GM12878 (cell line): ENCODE data around the gene INPP5D. TPM values are rescaled to one million over a fixed set of nuclear protein-coding genes. Genes with fewer than 3 reads are reported as not detected.

ENCODE experiments used
- ATAC-seq: fragments of 200-7000 bp; cut with Tn5 transposase; 3 replicates; pipeline ENCODE4 v1.9.1; 2020; ENCODE audit warnings: mild to moderate bottlenecking, moderate library complexity
- BruUV-seq: library from RNA; stranded (reverse); fragments of 400-500 nt; replicated peaks from 2 replicates; lab custom pipeline; 2021; lab: Mats Ljungman, UMichigan
- CTCF ChIA-PET: fragments of 300-600 bp; sonication (Branson Sonifier 250); formaldehyde crosslinking; extraction: SDS; loops from one replicate; lab custom pipeline; 2021; ENCODE audit warnings: inconsistent platforms; lab: Yijun Ruan, JAX
- POLR2A ChIA-PET: fragments of 350-600 bp; formaldehyde crosslinking; extraction: SDS; loops from one replicate; lab custom pipeline; 2021; ENCODE audit warnings: inconsistent platforms; lab: Charles Lee
- RAD21 ChIA-PET: fragments of 300-600 bp; sonication (Branson Sonifier 250); formaldehyde crosslinking; loops from one replicate; lab custom pipeline; 2023; ENCODE audit warnings: antibody characterized with exemption; ENCODE audit not compliant: unreplicated experiment; lab: Charles Lee
- SMC1A ChIA-PET: fragments of 300-600 bp; sonication (Branson Sonifier 250); formaldehyde crosslinking; loops from one replicate; lab custom pipeline; 2023; ENCODE audit not compliant: unreplicated experiment, uncharacterized antibody; lab: Charles Lee
- DNase-seq: peaks from one replicate; pipeline ENCODE4 v3.0.0-alpha.2; 2011; ENCODE audit warnings: low read depth, low spot score
- FAIRE-seq: peaks from 3 replicates; lab custom pipeline; 2011; peaks lifted over from hg19 to GRCh38; lab: Jason Lieb, UNC
- H2AFZ ChIP-seq: 2 replicates; pipeline ENCODE4 v1.6.0; 2011; ENCODE audit warnings: low read depth, low read length, control low read depth; ENCODE audit not compliant: control insufficient read depth
- H3K27ac ChIP-seq: 2 replicates; pipeline ENCODE4 v1.5.1; 2011; ENCODE audit warnings: control low read depth; ENCODE audit not compliant: control insufficient read depth, insufficient read depth
- H3K27me3 ChIP-seq, 2 experiments: replicated peaks in 1 of 2; 2 replicates each; pipeline versions ENCODE4 v1.6.0 to v1.6.1; 2011; ENCODE audit warnings: low read length in 1 of 2; ENCODE audit not compliant: control insufficient read depth in 2 of 2, insufficient read depth in 2 of 2
- H3K36me3 ChIP-seq, 2 experiments: 2 replicates each; pipeline ENCODE4 v1.5.1; 2011; ENCODE audit warnings: low read length in 1 of 2; ENCODE audit not compliant: control insufficient read depth in 2 of 2, insufficient read depth in 2 of 2
- H3K4me1 ChIP-seq: 2 replicates; pipeline ENCODE4 v1.6.1; 2011; ENCODE audit warnings: mild to moderate bottlenecking, low read length, moderate library complexity, mixed read lengths; ENCODE audit not compliant: control insufficient read depth, insufficient read depth
- H3K4me2 ChIP-seq: 2 replicates; pipeline ENCODE4 v1.6.0; 2011; ENCODE audit warnings: control low read depth; ENCODE audit not compliant: control insufficient read depth, insufficient read depth
- H3K4me3 ChIP-seq: fragments of 200-600 bp; sonication (generic); 2 replicates; pipeline ENCODE4 v1.5.1; 2016
- H3K79me2 ChIP-seq: 2 replicates; pipeline ENCODE4 v1.6.0; 2011; ENCODE audit warnings: low read length; ENCODE audit not compliant: control insufficient read depth, insufficient read depth
- H3K9ac ChIP-seq: 2 replicates; pipeline ENCODE4 v1.8.0; 2011; ENCODE audit warnings: low read length, control low read depth, mixed read lengths; ENCODE audit not compliant: control insufficient read depth, insufficient read depth
- H3K9me3 ChIP-seq: replicated peaks from 3 replicates; pipeline ENCODE4 v1.5.1; 2011; ENCODE audit warnings: mild to moderate bottlenecking, low read length; ENCODE audit not compliant: control insufficient read depth, insufficient read depth
- H4K20me1 ChIP-seq: 2 replicates; pipeline ENCODE4 v1.6.0; 2011; ENCODE audit not compliant: control insufficient read depth, insufficient read depth
- CEBPB ChIP-seq, 2 experiments: fragments of 150-350 bp in 1 of 2; IDR thresholded peaks; 2 replicates each; pipeline ENCODE4 v1.6.1; 2012 to 2014; ENCODE audit warnings: low read depth in 2 of 2, low read length in 2 of 2, borderline replicate concordance in 1 of 2, inconsistent platforms in 1 of 2
- GATAD2B ChIP-seq: fragments of 450-650 bp; conservative IDR thresholded peaks from 2 replicates; pipeline ENCODE4 v1.6.1; 2017; ENCODE audit warnings: low read depth, mild to moderate bottlenecking, moderate library complexity
- KDM1A ChIP-seq: fragments of 200-600 bp; sonication (generic); IDR thresholded peaks from 2 replicates; pipeline ENCODE4 v1.6.1; 2016; ENCODE audit warnings: borderline replicate concordance
- NBN ChIP-seq: fragments of 450-650 bp; IDR thresholded peaks from 2 replicates; pipeline ENCODE4 v1.6.1; 2016
- STAT1 ChIP-seq: fragments of 450-650 bp; conservative IDR thresholded peaks from 2 replicates; pipeline ENCODE4 v1.6.1; 2014; ENCODE audit warnings: antibody characterized with exemption, mild to moderate bottlenecking
- STAT3 ChIP-seq: IDR thresholded peaks from 2 replicates; pipeline ENCODE4 v1.6.1; 2011; ENCODE audit warnings: low read depth, low read length, improper control_type of control experiment
- TARDBP ChIP-seq: IDR thresholded peaks from 2 replicates; pipeline ENCODE4 v1.6.1; 2016; ENCODE audit warnings: borderline replicate concordance
- TBL1XR1 ChIP-seq: IDR thresholded peaks from 2 replicates; pipeline ENCODE4 v1.6.1; 2012; ENCODE audit warnings: low read depth, low read length, improper control_type of control experiment
- ZNF207 ChIP-seq: fragments of 450-650 bp; IDR thresholded peaks from 2 replicates; pipeline ENCODE4 v1.6.1; 2014; ENCODE audit warnings: antibody characterized with exemption, mild to moderate bottlenecking, borderline replicate concordance
- whole genome bisulfite sequencing: methylation state at CpG from one replicate; pipeline ENCODE4 v1.1.6; 2016; ENCODE audit warnings: low lambda C conversion rate; ENCODE audit not compliant: insufficient replicate concordance, insufficient coverage; ENCODE audit errors: missing lambda C conversion rate; 5-methylcytosine and 5-hydroxymethylcytosine counted together
- in situ Hi-C: fragments of 300-500 bp; cut with MboI; formaldehyde crosslinking; loops from 9 replicates; pipeline ENCODE4 v1.14.3; 2018; ENCODE audit warnings: mixed read lengths
- intact Hi-C: fragments of 100-400 bp; cut with micrococcal nuclease; formaldehyde crosslinking; loops from one replicate; pipeline ENCODE4 v1.14.2; 2022; ENCODE audit not compliant: unreplicated experiment
- polyA plus RNA-seq, 11 experiments: library from polyadenylated mRNA; depleted of rRNA in 4 of 11; unstranded in 6 of 11; stranded (reverse) in 5 of 11; fragments of >200 nt; fragmentation: Nextera tagmentation in 4 of 11; fragmentation: Illumina TruSeq in 1 of 11; extraction: Ambion mirVana in 4 of 11; extraction: Trizol in 1 of 11; gene quantifications; 1 replicate in 1 of 11; 2 replicates in 10 of 11; pipeline versions ENCODE4 v1.2.1 to v1.2.3, GENCODE V29; 2011 to 2016; ENCODE audit warnings: inconsistent platforms in 2 of 11, missing spikeins in 2 of 11, low read depth in 1 of 11
- total RNA-seq, 4 experiments: library from RNA; depleted of rRNA in 3 of 4; stranded (reverse); fragments of >200 nt in 3 of 4; fragmentation: Illumina TruSeq in 1 of 4; extraction: Trizol in 1 of 4; gene quantifications; 2 replicates each; pipeline versions ENCODE4 v1.2.1 to v1.2.3, GENCODE V29; 2013 to 2021
- TF ChIP-seq, protein P1 (sequence below): IDR thresholded peaks from 2 replicates; pipeline ENCODE4 v1.6.1; 2012; ENCODE audit warnings: low read depth, low read length, improper control_type of control experiment
- TF ChIP-seq, protein P2 (sequence below): fragments of 450-650 bp; IDR thresholded peaks from 2 replicates; pipeline ENCODE4 v1.6.1; 2016; ENCODE audit warnings: mild to moderate bottlenecking
- TF ChIP-seq, protein P3 (sequence below): IDR thresholded peaks from 2 replicates; pipeline ENCODE4 v1.6.1; 2012; ENCODE audit warnings: improper control_type of control experiment, low read depth, low read length; ENCODE audit not compliant: insufficient replicate concordance

The INPP5D gene
- total and polyA plus RNA-seq, 10 of the 15 experiments (the other 5 are each of a cell fraction or from before 2014, with no cell fraction given) = 11.8 to 139 (median 88.8) TPM

DNA sequence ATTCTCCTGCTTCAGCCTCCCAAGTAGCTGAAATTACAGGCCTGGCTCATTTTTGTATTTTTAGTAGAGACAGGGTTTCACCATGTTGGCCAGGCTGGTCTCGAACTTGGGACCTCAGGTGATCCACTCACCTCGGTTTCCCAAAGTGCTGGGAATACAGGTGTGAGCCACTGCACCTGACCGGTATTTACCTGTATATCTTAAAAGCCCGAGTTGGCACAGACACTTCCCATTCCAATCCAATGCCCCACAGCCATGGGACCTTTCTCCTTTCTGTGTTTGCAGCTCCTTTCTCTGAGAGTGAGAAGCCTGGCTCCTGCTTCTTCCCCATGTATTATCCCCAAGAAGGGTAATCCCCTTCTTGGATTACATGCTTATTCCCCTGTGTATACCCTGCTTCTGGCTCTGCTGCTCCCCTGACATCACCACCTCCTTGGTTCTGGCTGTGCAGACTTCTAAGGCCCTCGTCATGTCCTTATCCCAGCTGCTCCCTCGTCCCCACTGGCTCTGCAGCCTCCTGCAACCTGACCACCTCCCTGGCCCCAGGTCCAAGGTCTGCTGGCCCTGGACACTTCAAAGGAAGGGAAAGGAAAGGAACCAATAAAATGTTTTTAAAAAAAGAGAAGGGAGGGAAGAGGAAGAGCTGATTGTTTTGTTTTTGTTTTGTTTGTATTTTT is 52.8 kb downstream of the INPP5D start:
- TF ChIP-seq NBN (no peak), TARDBP (no peak), ZNF207 (no peak), CEBPB (IDR thresholded peaks at IDR 0.05; ENCODE audit: borderline replicate concordance in 1 of 2, low read depth in 2 of 2, low read length in 2 of 2) (no peak), TBL1XR1 (no peak), STAT3 (no peak), KDM1A (no peak), GATAD2B (no peak), STAT1 (no peak)
- TF ChIP-seq, protein P1, sequence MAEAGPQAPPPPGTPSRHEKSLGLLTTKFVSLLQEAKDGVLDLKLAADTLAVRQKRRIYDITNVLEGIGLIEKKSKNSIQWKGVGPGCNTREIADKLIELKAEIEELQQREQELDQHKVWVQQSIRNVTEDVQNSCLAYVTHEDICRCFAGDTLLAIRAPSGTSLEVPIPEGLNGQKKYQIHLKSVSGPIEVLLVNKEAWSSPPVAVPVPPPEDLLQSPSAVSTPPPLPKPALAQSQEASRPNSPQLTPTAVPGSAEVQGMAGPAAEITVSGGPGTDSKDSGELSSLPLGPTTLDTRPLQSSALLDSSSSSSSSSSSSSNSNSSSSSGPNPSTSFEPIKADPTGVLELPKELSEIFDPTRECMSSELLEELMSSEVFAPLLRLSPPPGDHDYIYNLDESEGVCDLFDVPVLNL = no peak
- TF ChIP-seq, protein P2, sequence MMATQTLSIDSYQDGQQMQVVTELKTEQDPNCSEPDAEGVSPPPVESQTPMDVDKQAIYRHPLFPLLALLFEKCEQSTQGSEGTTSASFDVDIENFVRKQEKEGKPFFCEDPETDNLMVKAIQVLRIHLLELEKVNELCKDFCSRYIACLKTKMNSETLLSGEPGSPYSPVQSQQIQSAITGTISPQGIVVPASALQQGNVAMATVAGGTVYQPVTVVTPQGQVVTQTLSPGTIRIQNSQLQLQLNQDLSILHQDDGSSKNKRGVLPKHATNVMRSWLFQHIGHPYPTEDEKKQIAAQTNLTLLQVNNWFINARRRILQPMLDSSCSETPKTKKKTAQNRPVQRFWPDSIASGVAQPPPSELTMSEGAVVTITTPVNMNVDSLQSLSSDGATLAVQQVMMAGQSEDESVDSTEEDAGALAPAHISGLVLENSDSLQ = no peak
- TF ChIP-seq, protein P3, sequence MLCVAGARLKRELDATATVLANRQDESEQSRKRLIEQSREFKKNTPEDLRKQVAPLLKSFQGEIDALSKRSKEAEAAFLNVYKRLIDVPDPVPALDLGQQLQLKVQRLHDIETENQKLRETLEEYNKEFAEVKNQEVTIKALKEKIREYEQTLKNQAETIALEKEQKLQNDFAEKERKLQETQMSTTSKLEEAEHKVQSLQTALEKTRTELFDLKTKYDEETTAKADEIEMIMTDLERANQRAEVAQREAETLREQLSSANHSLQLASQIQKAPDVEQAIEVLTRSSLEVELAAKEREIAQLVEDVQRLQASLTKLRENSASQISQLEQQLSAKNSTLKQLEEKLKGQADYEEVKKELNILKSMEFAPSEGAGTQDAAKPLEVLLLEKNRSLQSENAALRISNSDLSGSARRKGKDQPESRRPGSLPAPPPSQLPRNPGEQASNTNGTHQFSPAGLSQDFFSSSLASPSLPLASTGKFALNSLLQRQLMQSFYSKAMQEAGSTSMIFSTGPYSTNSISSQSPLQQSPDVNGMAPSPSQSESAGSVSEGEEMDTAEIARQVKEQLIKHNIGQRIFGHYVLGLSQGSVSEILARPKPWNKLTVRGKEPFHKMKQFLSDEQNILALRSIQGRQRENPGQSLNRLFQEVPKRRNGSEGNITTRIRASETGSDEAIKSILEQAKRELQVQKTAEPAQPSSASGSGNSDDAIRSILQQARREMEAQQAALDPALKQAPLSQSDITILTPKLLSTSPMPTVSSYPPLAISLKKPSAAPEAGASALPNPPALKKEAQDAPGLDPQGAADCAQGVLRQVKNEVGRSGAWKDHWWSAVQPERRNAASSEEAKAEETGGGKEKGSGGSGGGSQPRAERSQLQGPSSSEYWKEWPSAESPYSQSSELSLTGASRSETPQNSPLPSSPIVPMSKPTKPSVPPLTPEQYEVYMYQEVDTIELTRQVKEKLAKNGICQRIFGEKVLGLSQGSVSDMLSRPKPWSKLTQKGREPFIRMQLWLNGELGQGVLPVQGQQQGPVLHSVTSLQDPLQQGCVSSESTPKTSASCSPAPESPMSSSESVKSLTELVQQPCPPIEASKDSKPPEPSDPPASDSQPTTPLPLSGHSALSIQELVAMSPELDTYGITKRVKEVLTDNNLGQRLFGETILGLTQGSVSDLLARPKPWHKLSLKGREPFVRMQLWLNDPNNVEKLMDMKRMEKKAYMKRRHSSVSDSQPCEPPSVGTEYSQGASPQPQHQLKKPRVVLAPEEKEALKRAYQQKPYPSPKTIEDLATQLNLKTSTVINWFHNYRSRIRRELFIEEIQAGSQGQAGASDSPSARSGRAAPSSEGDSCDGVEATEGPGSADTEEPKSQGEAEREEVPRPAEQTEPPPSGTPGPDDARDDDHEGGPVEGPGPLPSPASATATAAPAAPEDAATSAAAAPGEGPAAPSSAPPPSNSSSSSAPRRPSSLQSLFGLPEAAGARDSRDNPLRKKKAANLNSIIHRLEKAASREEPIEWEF = no peak
- ChIA-PET SMC1A (interaction anchor here (1.8 to 2.8 kb wide), 2 partner anchors 10 to 12 kb away, joined by 5 to 15 read pairs; no protein-coding TSS in a partner anchor), CTCF (interaction anchor here (0.6 to 1.9 kb wide), 5 partner anchors 12 to 60 kb away, joined by 3 to 7 read pairs (median 3); partner anchors contain the start of gene INPP5D), RAD21 (interaction anchor here (0.6 to 2.4 kb wide), 3 partner anchors 12 to 37 kb away, joined by 3 to 12 read pairs (median 6); no protein-coding TSS in a partner anchor), POLR2A (interaction anchor here (0.6 to 1.7 kb wide), 4 partner anchors 8 to 30 kb away, joined by 3 to 10 read pairs (median 4); no protein-coding TSS in a partner anchor)
- no peak overlapping the region for H3K9ac ChIP-seq
- no peaks in the 10 kb centered on the region for H3K9me3 ChIP-seq
- H2AFZ ChIP-seq = no peak overlapping the region
- peaks cover 15 to 29% of the 10 kb centered on the region in 2 experiments; a peak in 3 of 4 replicates for H3K36me3 ChIP-seq
- intact Hi-C loops (no loop called here), in situ Hi-C loops (no loop called here)
- DNase-seq (no peak), ATAC-seq (no peak), FAIRE-seq (no peak)
- 32% methylated on average over 6 of the region's 6 CpGs for WGBS
- H3K27me3 ChIP-seq = no peaks in the 10 kb centered on the region
- peaks cover 62% of the 10 kb centered on the region for H3K79me2 ChIP-seq
- H3K27ac ChIP-seq = no peak overlapping the region
- no peak overlapping the region for H3K4me3 ChIP-seq
- peaks cover 3% of the 10 kb centered on the region; the same call in 1 of the 2 replicates for H4K20me1 ChIP-seq
- no TSS peak for BruUV-seq
- H3K4me1 ChIP-seq = peaks cover 18% of the 10 kb centered on the region
- H3K4me2 ChIP-seq = no peak overlapping the region
